GM12875 (cell line): ENCODE measurements around the gene FAM53B.

Source experiments
- H3K4me3 ChIP-seq: one replicate; pipeline ENCODE4 v1.5.1; 2011; ENCODE audit warnings: low read depth, low read length, control low read depth
- CTCF ChIP-seq: IDR thresholded peaks from 2 replicates; pipeline ENCODE4 v1.5.1; 2011; ENCODE audit warnings: low read depth, mild to moderate bottlenecking, control low read depth, inconsistent platforms, low read length, moderate library complexity, borderline replicate concordance; ENCODE audit not compliant: insufficient read depth

FAM53B gene

GRCh38 chr10:124570646-124571045 lies 173.5 kb downstream of the FAM53B start:
- no peak overlapping the region for H3K4me3 ChIP-seq
- no peak for TF ChIP-seq CTCF

- no peak for TF ChIP-seq CTCF
- H3K4me3 ChIP-seq, result no peak overlapping the region
Measured at GRCh38 chr10:124569623-124570470, 174.3 kb downstream of the FAM53B start.
